Measurements from ENCODE around the gene PSMD13.

DNA sequence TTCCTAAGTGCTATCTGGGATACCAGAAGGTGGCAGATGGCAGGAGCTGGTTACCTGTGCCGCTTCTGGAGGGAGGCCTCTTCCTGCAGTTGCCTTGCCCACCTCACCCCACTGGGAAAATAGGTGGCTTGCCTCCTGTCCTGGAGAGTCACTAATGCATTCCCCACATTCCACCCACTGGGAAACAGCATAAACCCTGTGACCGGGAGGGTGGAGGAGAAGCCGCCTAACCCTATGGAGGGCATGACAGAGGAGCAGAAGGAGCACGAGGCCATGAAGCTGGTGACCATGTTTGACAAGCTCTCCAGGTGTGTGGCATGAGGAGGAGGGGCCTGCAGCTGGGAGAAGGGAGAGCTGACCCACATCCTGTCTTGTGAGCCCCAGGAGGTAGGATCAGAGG, 23.7 kb upstream of the PSMD13 start:
- TF ChIP-seq, protein P1, sequence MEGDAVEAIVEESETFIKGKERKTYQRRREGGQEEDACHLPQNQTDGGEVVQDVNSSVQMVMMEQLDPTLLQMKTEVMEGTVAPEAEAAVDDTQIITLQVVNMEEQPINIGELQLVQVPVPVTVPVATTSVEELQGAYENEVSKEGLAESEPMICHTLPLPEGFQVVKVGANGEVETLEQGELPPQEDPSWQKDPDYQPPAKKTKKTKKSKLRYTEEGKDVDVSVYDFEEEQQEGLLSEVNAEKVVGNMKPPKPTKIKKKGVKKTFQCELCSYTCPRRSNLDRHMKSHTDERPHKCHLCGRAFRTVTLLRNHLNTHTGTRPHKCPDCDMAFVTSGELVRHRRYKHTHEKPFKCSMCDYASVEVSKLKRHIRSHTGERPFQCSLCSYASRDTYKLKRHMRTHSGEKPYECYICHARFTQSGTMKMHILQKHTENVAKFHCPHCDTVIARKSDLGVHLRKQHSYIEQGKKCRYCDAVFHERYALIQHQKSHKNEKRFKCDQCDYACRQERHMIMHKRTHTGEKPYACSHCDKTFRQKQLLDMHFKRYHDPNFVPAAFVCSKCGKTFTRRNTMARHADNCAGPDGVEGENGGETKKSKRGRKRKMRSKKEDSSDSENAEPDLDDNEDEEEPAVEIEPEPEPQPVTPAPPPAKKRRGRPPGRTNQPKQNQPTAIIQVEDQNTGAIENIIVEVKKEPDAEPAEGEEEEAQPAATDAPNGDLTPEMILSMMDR (IDR thresholded peaks at IDR 0.05): no peak
- no peak for TF ChIP-seq EZH2 (IDR thresholded peaks at IDR 0.05; ENCODE audit: borderline replicate concordance, insufficient read depth, low read depth, low read length, poor library complexity, severe bottlenecking)

Data from B cell (primary cell).